ENCODE data around the gene SPPL2A. TPM values are rescaled to one million over a fixed set of nuclear protein-coding genes. Genes with fewer than 3 reads are reported as not detected.
"Not testable (repeated sequence)": the region's sequence is repeated elsewhere in the genome, so short reads cannot be mapped to it uniquely, and the experiment has no call there.

The SPPL2A gene
- total RNA-seq, 1 experiment from 2014 or later: 38.6 TPM

- ATAC-seq: no peak
- DNase-seq (ENCODE audit: low spot score): no peak
- H3K4me1 Mint-ChIP-seq: peaks cover 5% of the 10 kb centered on the region
- ChIA-PET CTCF (no interaction called here), POLR2A (no interaction called here)
- TF ChIP-seq ATF6 (CRISPR knock-in tag; IDR thresholded peaks at IDR 0.05) (no peak), USF2 (CRISPR knock-in tag; IDR thresholded peaks at IDR 0.05) (no peak), PRRX2 (CRISPR knock-in tag; IDR thresholded peaks at IDR 0.05) (no peak), NFYB (CRISPR knock-in tag; conservative IDR thresholded peaks at IDR 0.05; ENCODE audit: low read depth) (no peak)
- H3K27me3 Mint-ChIP-seq (ENCODE audit: low read depth): no peaks in the 10 kb centered on the region
- no peak overlapping the region for H3K27ac Mint-ChIP-seq
- H3K36me3 Mint-ChIP-seq: no peaks in the 10 kb centered on the region
- H3K9me3 Mint-ChIP-seq: no peaks in the 10 kb centered on the region
- H3K4me3 Mint-ChIP-seq: no peak overlapping the region
Measured at GRCh38 chr15:50813089-50813488, 47.6 kb upstream of the SPPL2A start.

- H3K4me3 Mint-ChIP-seq; H3K36me3 Mint-ChIP-seq; H3K9me3 Mint-ChIP-seq; DNase-seq (ENCODE audit: low spot score); CTCF ChIA-PET; ATAC-seq; H3K27ac Mint-ChIP-seq; H3K4me1 Mint-ChIP-seq; H3K27me3 Mint-ChIP-seq (ENCODE audit: low read depth): not testable (repeated sequence)
- POLR2A ChIA-PET: interaction anchor here (0.7 kb wide), 1 partner anchor 218 kb away, joined by 7 read pairs; no protein-coding TSS in a partner anchor
Measured at GRCh38 chr15:50812181-50812506, 46.6 kb upstream of the SPPL2A start.

GRCh38 chr15:50811461-50812180 is 46.1 kb upstream of the SPPL2A start:
- H3K4me3 Mint-ChIP-seq; H3K27me3 Mint-ChIP-seq (ENCODE audit: low read depth); H3K9me3 Mint-ChIP-seq; H3K4me1 Mint-ChIP-seq; DNase-seq (ENCODE audit: low spot score); CTCF ChIA-PET; H3K27ac Mint-ChIP-seq; ATAC-seq; H3K36me3 Mint-ChIP-seq: not testable (repeated sequence)
- POLR2A ChIA-PET: interaction anchor here (0.6 kb wide), 1 partner anchor 379 kb away, joined by 4 read pairs; no protein-coding TSS in a partner anchor

DNA sequence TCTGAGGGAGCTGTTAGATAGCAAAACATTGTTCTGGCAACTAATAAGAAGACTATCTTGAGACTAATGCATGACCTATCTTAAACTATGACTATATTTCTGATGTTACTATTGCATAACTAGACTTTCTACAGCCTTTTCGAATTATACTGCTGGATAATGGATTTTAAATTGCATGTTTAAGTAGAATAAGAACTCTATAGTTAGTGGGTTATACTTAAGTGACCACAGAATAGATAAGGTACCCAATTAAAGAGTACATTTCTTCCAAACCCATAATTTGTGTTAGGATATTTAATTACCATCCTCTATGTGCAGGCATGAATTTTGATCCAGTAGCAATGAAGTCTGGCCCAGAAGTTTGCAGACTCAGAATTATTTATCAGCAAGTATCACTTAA is 44.6 kb upstream of the SPPL2A start:
- POLR2A ChIA-PET: no interaction called here
- ATAC-seq: no peak

More for the DNA sequence above, 44.6 kb upstream of the SPPL2A start:
- Mint-ChIP-seq H3K4me3 (no peak overlapping the region), H3K27ac (no peak overlapping the region), H3K27me3 (ENCODE audit: low read depth) (no peaks in the 10 kb centered on the region), H3K36me3 (no peaks in the 10 kb centered on the region), H3K9me3 (no peaks in the 10 kb centered on the region), H3K4me1 (peaks cover 5% of the 10 kb centered on the region)
- TF ChIP-seq, protein P1, sequence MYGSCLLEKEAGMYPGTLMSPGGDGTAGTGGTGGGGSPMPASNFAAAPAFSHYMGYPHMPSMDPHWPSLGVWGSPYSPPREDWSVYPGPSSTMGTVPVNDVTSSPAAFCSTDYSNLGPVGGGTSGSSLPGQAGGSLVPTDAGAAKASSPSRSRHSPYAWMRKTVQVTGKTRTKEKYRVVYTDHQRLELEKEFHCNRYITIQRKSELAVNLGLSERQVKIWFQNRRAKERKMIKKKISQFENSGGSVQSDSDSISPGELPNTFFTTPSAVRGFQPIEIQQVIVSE (CRISPR knock-in tag; IDR thresholded peaks at IDR 0.05; ENCODE audit: borderline replicate concordance): no peak
- TF ChIP-seq FOXP4 (CRISPR knock-in tag; IDR thresholded peaks at IDR 0.05): no peak
- TF ChIP-seq, protein P2, sequence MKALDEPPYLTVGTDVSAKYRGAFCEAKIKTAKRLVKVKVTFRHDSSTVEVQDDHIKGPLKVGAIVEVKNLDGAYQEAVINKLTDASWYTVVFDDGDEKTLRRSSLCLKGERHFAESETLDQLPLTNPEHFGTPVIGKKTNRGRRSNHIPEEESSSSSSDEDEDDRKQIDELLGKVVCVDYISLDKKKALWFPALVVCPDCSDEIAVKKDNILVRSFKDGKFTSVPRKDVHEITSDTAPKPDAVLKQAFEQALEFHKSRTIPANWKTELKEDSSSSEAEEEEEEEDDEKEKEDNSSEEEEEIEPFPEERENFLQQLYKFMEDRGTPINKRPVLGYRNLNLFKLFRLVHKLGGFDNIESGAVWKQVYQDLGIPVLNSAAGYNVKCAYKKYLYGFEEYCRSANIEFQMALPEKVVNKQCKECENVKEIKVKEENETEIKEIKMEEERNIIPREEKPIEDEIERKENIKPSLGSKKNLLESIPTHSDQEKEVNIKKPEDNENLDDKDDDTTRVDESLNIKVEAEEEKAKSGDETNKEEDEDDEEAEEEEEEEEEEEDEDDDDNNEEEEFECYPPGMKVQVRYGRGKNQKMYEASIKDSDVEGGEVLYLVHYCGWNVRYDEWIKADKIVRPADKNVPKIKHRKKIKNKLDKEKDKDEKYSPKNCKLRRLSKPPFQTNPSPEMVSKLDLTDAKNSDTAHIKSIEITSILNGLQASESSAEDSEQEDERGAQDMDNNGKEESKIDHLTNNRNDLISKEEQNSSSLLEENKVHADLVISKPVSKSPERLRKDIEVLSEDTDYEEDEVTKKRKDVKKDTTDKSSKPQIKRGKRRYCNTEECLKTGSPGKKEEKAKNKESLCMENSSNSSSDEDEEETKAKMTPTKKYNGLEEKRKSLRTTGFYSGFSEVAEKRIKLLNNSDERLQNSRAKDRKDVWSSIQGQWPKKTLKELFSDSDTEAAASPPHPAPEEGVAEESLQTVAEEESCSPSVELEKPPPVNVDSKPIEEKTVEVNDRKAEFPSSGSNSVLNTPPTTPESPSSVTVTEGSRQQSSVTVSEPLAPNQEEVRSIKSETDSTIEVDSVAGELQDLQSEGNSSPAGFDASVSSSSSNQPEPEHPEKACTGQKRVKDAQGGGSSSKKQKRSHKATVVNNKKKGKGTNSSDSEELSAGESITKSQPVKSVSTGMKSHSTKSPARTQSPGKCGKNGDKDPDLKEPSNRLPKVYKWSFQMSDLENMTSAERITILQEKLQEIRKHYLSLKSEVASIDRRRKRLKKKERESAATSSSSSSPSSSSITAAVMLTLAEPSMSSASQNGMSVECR (CRISPR knock-in tag; IDR thresholded peaks at IDR 0.05; ENCODE audit: borderline replicate concordance): no peak
- no peak for TF ChIP-seq E2F4 (CRISPR knock-in tag; IDR thresholded peaks at IDR 0.05; ENCODE audit: borderline replicate concordance, low read depth)
- no peak for TF ChIP-seq ZNF317 (CRISPR knock-in tag; IDR thresholded peaks at IDR 0.05; ENCODE audit: borderline replicate concordance, low read depth)
- no peak for TF ChIP-seq SOX15 (CRISPR knock-in tag; IDR thresholded peaks at IDR 0.05)
- TF ChIP-seq, protein P3, sequence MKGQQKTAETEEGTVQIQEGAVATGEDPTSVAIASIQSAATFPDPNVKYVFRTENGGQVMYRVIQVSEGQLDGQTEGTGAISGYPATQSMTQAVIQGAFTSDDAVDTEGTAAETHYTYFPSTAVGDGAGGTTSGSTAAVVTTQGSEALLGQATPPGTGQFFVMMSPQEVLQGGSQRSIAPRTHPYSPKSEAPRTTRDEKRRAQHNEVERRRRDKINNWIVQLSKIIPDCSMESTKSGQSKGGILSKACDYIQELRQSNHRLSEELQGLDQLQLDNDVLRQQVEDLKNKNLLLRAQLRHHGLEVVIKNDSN (CRISPR knock-in tag; IDR thresholded peaks at IDR 0.05): no peak
- TF ChIP-seq FOXK1 (CRISPR knock-in tag; IDR thresholded peaks at IDR 0.05): no peak
- TF ChIP-seq NFE2L1 (CRISPR knock-in tag; IDR thresholded peaks at IDR 0.05): no peak
- no peak for DNase-seq (ENCODE audit: low spot score)
- CTCF ChIA-PET: no interaction called here

All from WTC11 (cell line).